Mucosa of descending colon (tissue), 3 donors: ENCODE data around the gene BMPR1A. TPM values are rescaled to one million over a fixed set of nuclear protein-coding genes. Genes with fewer than 3 reads are reported as not detected.

Source experiments
- ATAC-seq: fragments of 200-7000 bp; cut with Tn5 transposase; one replicate; pipeline ENCODE4 v1.9.1; 2020; ENCODE audit warnings: mild to moderate bottlenecking, moderate library complexity
- DNase-seq, 3 donors: peaks; one replicate each; pipeline ENCODE4 v3.0.0-alpha.2; 2020
- H3K36me3 ChIP-seq: fragments of 200-600 bp; one replicate; pipeline ENCODE4 v1.8.0; 2021; ENCODE audit warnings: low read depth, mild to moderate bottlenecking
- H3K4me1 ChIP-seq: fragments of 200-600 bp; one replicate; pipeline ENCODE4 v1.8.0; 2021; ENCODE audit warnings: low read depth, mild to moderate bottlenecking
- H3K4me3 ChIP-seq: fragments of 200-600 bp; one replicate; pipeline ENCODE4 v1.8.0; 2021; ENCODE audit warnings: mild to moderate bottlenecking
- H3K9me3 ChIP-seq: fragments of 200-600 bp; one replicate; pipeline ENCODE4 v1.8.0; 2021; ENCODE audit warnings: mild to moderate bottlenecking
- CTCF ChIP-seq: fragments of 200-600 bp; IDR thresholded peaks from one replicate; pipeline ENCODE4 v1.8.0; 2022; ENCODE audit warnings: antibody characterized with exemption, mild to moderate bottlenecking
- intact Hi-C, 2 donors: fragments of 100-400 bp; cut with DNase I in 1 of 2; cut with micrococcal nuclease in 1 of 2; formaldehyde crosslinking; loops; one replicate each; pipeline versions ENCODE4 v1.11.0 to v1.11.1; 2022; cut with DNase I, micrococcal nuclease
- total RNA-seq, 3 donors: library from RNA; stranded (reverse); fragmentation: NEBNext Ultra II Directional in 2 of 3; extraction: Animal tissue kit (Norgen Biotek cat#: 25700) in 2 of 3; gene quantifications; one replicate each; pipeline versions ENCODE4 v1.2.1 to v1.2.4, GENCODE V29; 2021 to 2023
- donor health status: DM: no; HTN: no; CAD: no; lungs with moderate emphysema.
- donor health status: DM: no; HTN: no; CAD: no.
- donor health status: DM: no; HTN: yes; CAD: no.

The BMPR1A gene
- total RNA-seq, 3 donors from 2014 or later, result 44.4 to 126 (median 45.3) TPM

GRCh38 chr10:86868353-86868752 is 111.9 kb downstream of the BMPR1A start:
- TF ChIP-seq CTCF, result no peak
- Histone ChIP-seq H3K4me3 (no peak overlapping the region), H3K4me1 (peaks cover 8% of the 10 kb centered on the region), H3K36me3 (no peaks in the 10 kb centered on the region), H3K9me3 (no peaks in the 10 kb centered on the region)
- ATAC-seq (no peak), DNase-seq (peak in 1 of 3 donors; percentile 17)
- intact Hi-C loops, result no loop called here

- no peak for ATAC-seq
Measured at GRCh38 chr10:86870679-86871078, 114.3 kb downstream of the BMPR1A start.

GRCh38 chr10:86871563-86872183 is 115.3 kb downstream of the BMPR1A start:
- TF ChIP-seq CTCF, result no peak
- H3K36me3 ChIP-seq, result no peaks in the 10 kb centered on the region
- no peak for DNase-seq
- no peak overlapping the region for H3K4me3 ChIP-seq
- intact Hi-C loops, result no loop called here
- peaks cover 11% of the 10 kb centered on the region for H3K4me1 ChIP-seq
- ATAC-seq, result no peak
- H3K9me3 ChIP-seq, result no peaks in the 10 kb centered on the region

More at GRCh38 chr10:86870679-86871078, 114.3 kb downstream of the BMPR1A start:
- no peak overlapping the region for H3K4me3 ChIP-seq
- no peak for TF ChIP-seq CTCF
- intact Hi-C loops, result no loop called here
- no peak for DNase-seq
- H3K9me3 ChIP-seq, result no peaks in the 10 kb centered on the region
- peaks cover 4% of the 10 kb centered on the region for H3K4me1 ChIP-seq
- no peaks in the 10 kb centered on the region for H3K36me3 ChIP-seq

GRCh38 chr10:86872757-86873156 is 116.3 kb downstream of the BMPR1A start:
- Histone ChIP-seq H3K9me3 (no peaks in the 10 kb centered on the region), H3K4me1 (peaks cover 19% of the 10 kb centered on the region), H3K4me3 (no peak overlapping the region), H3K36me3 (no peaks in the 10 kb centered on the region)
- no peak for TF ChIP-seq CTCF
- DNase-seq (peak in 1 of 3 donors; percentile 14), ATAC-seq (peak; percentile 40)
- intact Hi-C loops, result no loop called here

GRCh38 chr10:86876748-86877147 is 120.3 kb downstream of the BMPR1A start:
- DNase-seq, result no peak
- no peak for TF ChIP-seq CTCF
- peak; percentile 95 for ATAC-seq
- Histone ChIP-seq H3K4me3 (no peak overlapping the region), H3K36me3 (no peaks in the 10 kb centered on the region), H3K9me3 (no peaks in the 10 kb centered on the region), H3K4me1 (peaks cover 19% of the 10 kb centered on the region)
- intact Hi-C loops, result no loop called here
